GM11168 (cell line): ENCODE results near the gene JUND.

Source experiments
- in situ Hi-C: fragments of 300-500 bp; cut with MboI; formaldehyde crosslinking; loops from one replicate; pipeline ENCODE4 v1.12.0; 2022; ENCODE audit warnings: low sequenced_read_pairs; ENCODE audit not compliant: unreplicated experiment

The JUND gene

DNA sequence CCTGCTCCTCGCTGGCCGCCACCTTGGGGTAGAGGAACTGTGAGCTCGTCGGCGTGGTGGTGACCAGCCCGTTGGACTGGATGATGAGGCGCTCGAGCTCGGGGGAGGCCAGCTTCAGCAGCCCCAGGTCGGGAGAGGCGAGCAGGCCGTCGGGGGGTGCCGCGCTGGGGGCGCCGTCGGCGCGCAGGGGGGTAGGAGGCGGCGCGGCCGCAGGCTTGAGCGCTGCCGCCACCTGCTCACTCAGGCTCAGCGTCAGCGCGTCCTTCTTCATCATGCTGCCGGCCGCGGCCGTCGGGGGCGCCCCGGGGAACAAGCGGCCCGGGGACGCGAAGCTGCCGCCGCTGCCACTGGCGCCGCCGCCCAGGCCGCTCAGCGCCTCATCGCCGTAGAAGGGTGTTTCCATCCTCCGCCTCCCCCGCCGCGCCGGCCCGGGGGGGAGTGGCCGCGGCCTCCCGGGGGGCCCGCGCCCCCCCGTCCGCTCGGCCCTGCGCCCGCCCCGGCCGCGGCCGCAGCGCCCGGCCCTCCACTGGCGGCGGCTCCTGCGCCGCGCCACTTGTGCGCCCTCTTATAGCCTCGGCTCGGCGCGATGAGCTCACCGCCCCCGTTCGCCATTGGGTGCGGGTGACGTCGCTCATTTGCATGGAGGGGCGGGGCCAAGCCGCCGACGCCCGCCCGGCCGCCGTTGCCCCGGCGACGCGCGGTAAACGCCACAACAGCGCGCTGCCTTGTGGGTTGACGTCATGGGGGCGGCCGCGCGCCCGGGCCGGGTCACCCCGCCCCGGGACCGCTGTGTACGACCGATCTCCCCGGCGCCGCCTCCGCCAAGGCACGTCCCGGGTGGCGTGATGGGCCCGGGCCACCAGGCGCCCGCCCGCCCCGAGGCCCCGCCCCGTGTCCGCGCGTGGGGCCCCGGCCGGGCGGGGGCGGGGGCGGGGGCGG is at the start of gene JUND:
Gene JUND (minus strand): TSS at position 541 of the 939 bp plus-strand sequence. CDS start 138 bp downstream, at position 403.
- in situ Hi-C loops: no loop called here

DNA sequence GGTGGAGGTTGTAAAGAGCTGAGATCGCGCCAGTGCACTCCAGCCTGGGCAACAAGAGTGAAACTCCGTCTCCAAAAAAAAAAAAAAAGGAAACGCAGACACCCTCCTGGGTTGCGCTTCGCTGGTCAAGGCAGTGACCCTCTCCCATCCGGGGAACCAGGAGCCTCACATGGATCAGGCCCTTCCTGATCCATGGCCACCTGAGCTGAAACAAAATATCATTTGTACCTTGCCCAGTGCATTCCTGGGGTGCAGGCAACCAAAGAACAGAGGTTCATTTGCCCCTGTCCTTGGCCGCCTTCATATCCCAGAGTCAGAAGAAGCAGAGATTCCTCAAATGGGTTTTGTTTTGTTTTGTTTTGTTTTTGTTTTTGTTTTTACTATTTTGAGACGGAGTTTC is 49.4 kb upstream of the JUND start:
- in situ Hi-C loops: no loop called here

DNA sequence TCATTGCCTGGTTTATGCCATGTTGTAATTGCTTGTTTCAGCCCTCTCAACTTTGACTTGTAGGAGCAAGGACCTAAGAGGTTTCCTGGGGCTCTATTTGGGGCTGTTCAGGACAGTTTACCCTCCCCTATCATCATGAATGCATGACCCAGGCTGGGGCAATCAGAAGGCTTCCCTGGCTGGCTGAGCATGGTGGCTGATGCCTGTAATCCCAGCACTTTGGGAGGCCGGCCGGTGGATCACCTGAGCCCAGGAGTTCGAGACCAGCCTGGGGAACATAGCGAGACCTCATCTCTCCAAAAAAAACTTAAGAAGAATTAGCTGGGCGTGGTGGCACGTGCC is 47.6 kb upstream of the JUND start:
- in situ Hi-C loops: no loop called here

DNA sequence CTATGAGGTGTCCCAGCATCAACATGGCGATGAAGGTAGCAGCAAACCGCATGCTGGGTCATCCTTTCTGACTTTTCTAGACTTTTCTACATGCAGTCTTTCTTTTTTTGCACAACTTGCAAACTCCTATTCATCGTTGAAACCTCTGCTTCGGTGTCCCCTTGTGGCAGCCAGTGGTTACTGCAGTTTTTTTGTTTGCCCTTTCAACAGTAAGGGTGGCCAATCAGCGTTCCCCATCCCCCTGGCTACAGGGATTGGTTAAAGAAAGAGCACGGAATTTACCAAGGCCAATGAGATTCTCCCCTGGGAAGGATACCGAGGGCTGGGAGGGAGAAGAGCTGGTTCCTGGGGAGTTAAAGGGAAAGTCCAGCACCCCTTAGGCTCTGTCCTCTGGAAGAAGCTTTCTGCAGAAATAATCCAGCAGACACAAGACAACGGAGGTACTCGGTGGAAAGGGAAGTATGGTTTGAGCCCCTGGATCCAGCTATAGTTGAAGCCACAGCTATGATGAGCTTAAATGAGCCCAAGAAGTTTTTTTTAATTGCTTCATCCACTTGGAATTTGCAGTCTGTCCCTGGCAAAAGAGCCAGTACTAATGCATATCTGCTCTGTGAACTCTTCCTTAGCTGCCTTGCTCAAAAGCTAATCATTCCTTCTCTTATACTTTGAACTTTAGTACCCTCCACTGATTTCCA is 47.1 kb upstream of the JUND start:
- in situ Hi-C loops: no loop called here

DNA sequence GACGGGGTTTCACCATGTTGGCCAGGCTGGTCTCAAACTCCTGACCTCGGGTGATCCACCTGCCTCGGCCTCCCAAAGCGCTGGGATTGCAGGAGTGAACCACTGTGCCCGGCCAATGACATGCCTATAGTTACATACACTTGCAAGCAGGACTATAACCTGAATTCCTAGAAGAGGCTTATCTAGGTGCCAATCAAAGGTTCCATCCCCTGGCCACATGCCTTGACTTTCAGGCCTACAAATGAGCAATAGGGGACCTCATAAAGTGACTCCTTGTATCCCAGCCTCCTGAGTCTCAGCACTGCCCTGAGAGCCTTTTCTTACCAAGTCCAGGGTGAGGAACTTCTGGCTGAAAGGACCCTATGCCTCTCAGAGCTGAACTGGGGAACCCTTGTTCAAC is 45.4 kb upstream of the JUND start:
- in situ Hi-C loops: no loop called here

DNA sequence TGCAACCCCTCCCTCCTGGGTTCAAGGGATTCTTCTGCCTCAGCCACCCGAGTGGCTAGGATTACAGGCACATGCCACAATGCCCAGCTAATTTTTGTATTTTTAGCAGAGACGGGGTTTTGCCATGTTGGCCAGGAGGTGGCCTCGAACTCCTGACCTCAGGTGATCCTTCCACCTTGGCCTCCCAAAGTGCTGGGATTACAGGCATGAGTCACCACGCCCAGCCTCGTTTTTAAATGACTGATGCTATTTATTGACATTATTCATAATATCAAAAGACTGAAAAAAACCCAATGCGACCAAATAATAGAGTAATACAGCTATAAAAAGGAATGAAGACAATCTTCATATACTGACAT is 42.9 kb upstream of the JUND start:
- in situ Hi-C loops: loop anchor here (5.0 kb wide), 1 partner anchor 47 kb away; no protein-coding TSS in a partner anchor

DNA sequence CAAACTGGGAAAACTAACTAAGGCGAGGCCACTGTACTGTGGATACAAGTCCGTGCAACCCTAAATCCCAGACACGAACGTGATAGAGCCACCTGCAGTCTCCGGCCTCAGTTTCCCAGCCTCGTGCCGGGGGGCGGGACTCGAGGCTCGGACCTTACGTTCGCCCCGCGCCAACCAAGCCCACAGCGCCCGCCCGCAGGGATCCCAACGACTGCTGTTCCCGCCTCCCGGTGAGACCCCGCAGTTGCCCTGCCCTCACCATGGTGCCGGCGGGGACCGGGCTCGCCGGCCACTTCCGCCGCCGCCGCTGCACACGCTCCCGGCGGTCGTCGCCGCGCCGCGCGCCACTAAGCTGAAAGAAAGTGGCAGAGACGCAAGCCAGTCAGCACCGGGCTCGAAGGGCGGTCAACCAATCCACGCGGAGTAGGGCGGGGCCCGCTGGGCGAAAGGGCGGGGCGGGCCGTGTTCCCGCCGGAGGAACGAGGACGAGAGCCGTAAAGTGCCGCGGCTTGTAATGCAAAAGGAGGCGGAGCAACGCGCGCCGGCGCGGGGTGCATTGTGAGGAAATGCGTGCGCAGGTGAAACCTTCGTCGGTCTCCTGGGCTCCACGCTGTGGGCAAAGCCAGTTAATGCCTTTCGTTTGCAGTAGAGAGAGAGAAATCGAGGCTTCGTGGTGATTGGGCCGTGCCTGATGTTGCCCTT is 41.5 kb upstream of the JUND start, which contains the start of gene LSM4:
Gene LSM4 (minus strand): TSS at position 318 of the 702 bp plus-strand sequence. CDS start 56 bp downstream, at position 262.
- in situ Hi-C loops: loop anchor here (5.0 kb wide), 1 partner anchor 46 kb away; no protein-coding TSS in a partner anchor

DNA sequence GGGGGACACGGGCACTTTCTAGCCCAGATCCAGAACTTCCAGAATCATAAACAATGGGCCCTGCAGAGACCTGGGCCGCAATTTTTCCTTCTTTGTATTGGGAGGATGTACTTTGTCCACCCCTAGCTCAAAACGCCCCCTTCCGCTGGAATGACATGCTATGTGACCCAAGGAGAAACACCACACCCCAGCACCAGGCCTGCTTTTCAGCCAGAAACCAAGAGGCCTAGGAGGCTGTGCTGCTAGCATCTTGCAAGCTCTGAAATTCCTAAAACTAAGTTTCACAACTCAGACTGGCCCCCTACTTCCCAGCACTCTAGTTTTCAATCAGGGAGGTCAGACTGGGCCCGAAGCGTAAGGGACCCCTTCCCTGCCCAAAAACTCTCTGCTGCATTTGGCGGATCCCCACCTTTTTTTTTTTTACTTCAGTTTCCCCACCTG is 40.9 kb upstream of the JUND start:
- in situ Hi-C loops: loop anchor here (5.0 kb wide), 1 partner anchor 45 kb away; no protein-coding TSS in a partner anchor

DNA sequence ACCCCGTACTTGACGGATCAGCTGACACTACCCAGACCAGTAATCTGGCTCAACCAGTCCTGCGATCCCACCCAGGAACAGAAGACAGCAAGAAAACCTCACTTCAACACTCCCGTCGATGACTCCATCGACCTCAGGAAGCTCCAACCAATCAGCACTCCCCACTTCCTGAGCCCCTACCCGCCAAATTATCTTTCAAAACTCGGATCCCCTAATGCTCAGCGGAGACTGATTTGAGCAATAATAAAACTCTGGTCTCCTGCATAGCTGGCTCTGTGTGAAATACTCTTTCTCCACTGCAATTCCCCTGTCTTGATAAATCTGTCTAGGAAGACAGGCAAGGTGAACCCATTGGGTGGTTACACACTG is 40.3 kb upstream of the JUND start:
- in situ Hi-C loops: loop anchor here (5.0 kb wide), 1 partner anchor 44 kb away; no protein-coding TSS in a partner anchor

DNA sequence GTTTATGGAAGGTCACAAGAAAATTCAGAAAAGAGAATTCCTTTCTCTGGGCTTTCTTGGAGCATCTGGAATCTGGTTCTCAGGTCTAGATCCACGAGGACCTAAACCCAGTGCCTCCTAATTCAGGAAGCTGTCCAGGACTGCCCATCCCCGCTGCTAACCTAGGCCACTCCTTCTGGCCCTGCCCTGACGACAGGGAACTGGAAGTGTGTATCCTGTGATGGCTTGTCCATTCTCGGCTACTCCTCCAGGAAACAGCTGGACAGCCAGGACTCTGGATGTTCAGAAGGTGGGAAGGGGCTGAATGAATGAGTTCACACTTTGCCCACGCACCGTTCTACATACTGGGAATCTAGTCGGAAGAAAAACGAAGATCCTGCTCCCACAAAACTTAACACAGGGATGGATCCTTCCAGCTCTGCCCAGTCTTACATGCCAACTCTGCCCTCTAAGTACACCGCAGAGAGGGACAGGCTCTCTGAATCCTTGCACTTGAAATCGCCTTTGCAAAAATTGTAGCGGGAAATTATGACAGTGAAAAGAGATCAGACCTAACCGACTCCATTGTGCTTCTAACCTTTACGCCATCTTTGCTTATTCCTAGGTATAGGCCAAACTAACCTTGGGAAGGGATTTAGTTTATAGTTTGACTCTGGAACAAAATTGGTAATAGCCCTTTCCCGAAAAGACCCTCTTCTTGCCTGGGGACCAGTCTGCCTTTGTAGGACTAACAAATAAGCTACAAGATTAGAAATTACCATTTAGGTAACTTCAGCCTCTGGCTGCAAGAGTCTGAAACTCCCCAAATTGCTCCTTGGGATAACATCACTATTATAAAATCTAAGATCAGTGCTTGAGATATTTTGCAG is 39.7 kb upstream of the JUND start:
- in situ Hi-C loops: loop anchor here (5.0 kb wide), 1 partner anchor 44 kb away; no protein-coding TSS in a partner anchor

DNA sequence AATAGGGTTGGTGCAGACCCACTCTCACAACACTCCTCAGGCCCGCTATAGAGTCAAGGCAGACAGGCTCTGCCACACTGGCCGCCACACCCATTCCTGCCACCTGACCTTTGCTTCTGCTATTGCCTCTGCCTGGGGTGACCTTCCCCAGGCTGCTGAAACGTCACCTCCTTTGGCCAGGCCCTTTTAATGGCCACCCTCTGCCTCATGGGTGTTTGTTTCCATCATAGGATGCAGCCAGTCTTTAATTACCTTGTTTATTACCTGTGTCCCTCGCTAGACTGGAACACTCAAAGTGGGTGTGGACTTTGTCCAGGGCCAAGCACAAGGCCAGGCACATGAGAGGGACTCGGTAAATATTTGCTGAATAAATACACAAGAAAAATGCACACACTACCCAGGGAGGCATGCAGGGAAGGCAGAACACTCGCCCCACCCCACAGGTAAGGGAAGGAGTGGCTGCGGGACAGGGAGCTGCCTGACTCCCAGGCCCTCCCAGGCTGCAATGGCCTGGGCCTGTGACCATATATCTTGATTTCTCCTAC is 38.2 kb upstream of the JUND start:
- in situ Hi-C loops: loop anchor here (5.0 kb wide), 1 partner anchor 42 kb away; no protein-coding TSS in a partner anchor

DNA sequence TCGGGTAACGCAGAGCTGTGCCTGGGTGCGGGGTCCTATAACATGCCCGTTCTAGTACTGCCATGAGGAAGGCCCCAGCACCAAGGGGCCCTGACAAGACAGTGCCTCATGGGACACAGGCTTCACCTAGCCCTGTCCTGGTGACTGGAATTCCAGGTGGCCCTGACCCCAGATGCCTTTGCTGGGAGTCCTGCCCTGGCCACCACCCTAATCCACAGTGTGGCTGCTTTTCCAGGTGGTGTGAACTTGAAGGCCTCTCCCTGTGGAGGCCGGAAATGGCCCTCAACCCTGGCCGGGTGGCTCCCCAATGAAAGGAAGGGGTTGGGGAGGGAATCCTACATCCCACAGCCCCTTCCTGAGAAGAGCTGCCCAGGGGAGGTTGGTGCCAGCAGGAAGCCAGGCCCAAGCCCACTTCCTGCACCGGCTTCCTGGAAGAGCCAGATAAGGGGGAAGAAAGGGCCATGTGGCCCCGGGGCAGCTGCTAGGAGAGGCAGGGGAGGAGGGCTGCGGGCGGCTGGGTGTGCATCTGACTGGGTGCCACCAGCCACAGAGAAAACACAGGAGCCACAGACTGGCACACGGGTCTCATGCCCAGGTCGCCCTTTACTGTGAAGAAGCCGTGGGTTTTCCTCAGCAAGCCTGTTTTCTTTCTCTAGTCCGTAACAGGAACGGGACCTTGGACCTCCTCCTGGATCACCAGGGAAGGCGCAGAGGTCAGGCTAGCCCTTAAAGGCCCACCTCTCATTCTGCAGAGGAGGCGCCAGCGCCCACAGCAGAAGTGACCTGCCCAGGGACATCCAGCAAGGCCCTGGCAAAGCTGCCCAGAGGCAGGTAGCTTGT is 36.8 kb upstream of the JUND start:
- in situ Hi-C loops: no loop called here

DNA sequence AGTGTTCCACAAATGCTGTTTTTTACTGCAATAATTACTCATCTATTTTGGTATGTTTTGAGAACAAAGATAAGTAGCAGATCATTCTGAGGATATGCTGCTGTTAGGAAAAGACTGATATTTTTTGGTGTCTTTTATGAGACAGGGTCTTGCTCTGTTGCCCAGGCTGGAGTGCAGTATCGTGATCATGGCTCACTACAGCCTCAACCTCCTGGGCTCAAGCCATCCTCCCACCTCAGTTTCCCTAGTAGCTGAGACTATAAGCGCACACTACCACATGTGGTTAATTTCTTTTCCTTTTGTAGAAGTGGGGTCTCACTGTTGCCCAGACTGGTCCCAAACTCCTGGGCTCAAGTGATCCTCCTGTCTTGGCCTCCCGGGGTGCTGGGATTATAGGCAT is 32.0 kb upstream of the JUND start:
- in situ Hi-C loops: no loop called here

DNA sequence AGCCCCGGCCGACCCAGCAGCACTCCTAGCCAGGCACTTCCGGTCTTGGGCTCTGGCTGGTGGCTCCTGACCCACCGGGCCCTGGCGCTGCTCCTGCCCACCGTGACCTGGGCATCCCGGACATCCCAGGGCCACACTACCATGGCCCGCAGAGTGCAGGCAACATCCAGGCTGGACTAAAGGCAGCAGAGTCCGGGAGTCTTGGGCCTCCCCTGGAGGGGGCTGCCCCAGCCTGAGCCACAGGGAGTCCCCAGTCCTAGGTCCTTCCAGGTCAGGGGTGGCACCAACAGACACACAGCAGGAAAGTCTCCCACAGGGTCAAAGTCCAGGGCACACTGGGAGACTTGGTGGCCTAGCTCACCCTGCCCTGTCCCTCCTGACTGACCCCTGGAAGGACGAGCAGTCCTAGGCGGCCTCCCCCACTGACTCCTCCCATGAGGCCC is 30.7 kb upstream of the JUND start:
- in situ Hi-C loops: no loop called here

DNA sequence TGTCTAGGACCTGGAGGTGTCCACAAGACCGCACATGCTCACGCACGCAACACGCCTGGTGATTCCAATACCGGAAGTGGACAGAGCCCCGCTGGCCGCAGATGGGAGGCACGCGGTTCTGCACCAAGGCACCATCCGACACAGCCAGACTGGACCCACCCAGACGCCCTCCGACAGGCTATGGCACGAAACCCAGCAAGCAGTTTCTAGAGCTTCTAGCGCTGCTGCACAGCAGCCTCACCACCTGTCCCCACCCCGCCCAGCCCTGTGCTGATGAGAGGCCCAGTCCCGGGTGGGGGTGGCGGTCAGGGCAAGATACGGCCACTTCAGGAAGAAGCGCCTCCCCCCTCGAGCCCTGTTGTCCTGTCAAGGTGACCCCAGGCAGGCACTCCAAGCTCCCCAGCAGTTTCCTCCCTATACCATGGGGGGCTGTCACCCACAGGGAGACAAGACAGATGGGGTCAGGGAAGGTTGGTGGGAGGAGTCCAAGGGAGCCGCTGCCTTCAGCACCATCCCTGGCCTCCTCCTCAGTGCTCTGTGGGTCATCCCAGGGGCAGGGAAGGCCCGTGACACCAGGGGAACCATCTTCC is 30.2 kb upstream of the JUND start:
- in situ Hi-C loops: no loop called here

DNA sequence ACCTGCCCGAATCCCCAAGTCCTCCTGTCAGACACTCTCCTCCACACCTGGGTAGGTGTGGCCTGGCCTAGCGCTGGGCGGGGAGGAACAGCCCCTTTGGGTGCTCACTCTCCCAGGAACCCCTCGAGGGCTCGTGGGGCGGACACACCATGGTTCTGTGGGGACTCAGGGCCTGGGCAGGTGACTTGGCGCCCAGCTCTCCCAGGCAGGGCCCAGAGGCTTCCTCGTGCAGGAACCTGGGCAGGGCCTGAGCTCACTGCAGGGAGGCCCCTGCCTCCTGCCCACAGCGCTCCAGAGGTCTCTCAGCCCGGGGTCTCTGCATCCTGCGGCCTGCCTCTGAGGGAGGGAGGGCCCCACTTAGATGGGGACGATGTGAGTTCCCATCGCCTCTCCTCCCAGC is 29.5 kb upstream of the JUND start:
- in situ Hi-C loops: no loop called here

DNA sequence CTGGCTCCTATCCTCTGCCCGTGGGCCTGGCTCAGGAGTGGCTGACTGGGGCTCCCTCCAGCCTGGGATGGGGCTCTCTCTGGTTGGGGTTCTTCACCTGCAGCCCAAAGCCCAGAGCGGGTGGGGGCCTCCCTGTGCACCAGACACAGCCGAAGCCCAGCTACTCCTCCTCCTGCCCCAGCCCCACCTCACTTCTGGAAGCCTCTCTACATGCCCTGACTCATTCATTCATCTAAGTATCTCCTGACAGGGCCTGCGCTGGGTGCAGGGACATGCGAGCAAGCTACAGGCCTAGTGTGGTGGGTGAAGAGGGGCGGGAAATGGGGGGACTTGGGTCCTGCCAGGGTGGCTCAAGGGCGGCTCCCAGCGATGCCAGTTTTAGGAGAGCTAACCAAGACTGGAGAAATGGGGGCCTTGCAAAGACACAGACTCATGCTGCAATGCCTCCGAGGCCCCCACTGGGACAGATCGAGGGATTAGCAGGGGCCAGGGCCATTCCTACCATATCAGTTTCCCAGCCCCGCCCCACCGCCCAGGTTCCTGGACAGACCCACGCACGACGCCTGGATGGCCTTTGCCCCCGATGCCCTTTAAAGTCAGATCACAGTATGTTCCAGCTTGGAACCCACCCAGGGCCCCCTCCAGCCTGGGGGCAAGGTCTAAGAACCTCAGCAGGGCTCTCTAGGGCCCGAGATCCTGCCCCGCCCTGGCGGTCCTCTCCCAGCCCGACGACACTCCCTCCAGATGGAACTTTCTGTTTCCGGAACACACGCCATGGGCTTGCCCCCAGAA is 28.9 kb upstream of the JUND start:
- in situ Hi-C loops: no loop called here
